HG02884 (cell line): ENCODE results near the gene ATM.

Source experiments
- ATAC-seq: cut with Tn5 transposase; IDR thresholded peaks from one replicate; pipeline ENCODE4 v1.9.1; 2021; ENCODE audit warnings: mild to moderate bottlenecking, moderate library complexity; ENCODE audit not compliant: unreplicated experiment

Gene ATM

DNA sequence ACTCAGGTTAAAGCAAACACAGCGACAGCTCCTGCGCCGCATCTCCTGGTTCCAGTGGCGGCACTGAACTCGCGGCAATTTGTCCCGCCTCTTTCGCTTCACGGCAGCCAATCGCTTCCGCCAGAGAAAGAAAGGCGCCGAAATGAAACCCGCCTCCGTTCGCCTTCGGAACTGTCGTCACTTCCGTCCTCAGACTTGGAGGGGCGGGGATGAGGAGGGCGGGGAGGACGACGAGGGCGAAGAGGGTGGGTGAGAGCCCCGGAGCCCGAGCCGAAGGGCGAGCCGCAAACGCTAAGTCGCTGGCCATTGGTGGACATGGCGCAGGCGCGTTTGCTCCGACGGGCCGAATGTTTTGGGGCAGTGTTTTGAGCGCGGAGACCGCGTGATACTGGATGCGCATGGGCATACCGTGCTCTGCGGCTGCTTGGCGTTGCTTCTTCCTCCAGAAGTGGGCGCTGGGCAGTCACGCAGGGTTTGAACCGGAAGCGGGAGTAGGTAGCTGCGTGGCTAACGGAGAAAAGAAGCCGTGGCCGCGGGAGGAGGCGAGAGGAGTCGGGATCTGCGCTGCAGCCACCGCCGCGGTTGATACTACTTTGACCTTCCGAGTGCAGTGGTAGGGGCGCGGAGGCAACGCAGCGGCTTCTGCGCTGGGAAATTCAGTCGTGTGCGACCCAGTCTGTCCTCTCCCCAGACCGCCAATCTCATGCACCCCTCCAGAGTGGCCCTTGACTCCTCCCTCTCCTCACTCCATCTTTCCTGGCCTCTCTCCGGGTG lies at the start of gene ATM, which contains the start of gene NPAT:
Gene ATM (plus strand): TSS at position 494 of the 774 bp plus-strand sequence. CDS start 4,558 bp downstream, outside the sequence.
Gene NPAT (minus strand): TSS at position 65 of the 774 bp plus-strand sequence. CDS start 102 bp downstream, outside the sequence.
- peak; percentile 60 for ATAC-seq

DNA sequence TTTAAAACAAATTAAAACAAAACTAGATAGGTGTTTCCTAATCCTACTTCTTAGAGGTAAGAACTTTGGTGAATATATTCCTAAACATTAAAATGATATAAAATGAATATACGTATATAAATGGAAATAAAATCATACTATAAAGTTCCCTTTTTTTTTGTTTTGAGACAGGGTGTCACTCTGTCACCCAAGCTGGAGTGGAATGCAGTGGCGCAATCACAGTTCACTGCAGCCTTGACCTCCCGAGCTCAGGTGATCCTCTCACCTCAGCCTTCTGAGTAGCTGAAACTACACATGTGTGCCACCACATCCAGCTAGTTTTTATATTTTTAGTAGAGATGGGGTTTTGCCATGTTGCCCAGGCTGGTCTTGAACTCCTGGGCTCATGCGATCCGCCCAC lies 45.3 kb upstream of the ATM start:
- no peak for ATAC-seq

GRCh38 chr11:108193725-108194124 lies 29.1 kb upstream of the ATM start:
- ATAC-seq, result no peak

DNA sequence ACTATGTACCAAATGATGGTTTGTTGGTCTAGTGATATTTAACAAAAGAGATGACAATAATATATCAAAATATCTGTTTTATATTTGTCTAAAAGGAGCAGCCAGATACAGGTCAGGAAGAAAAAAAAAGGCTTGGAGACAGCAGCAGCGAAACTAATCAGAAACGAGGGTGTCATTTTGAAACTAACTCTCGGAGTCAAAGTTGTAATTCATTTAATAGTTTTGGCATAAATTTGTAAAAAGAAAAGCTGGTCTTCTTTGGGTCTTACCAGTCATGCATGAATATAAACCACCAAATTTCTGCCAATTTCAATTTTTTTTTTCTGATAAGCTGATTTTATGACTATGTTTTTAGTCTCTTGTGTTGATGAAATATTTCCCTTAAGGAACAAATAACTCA lies 26.0 kb upstream of the ATM start:
- no peak for ATAC-seq

DNA sequence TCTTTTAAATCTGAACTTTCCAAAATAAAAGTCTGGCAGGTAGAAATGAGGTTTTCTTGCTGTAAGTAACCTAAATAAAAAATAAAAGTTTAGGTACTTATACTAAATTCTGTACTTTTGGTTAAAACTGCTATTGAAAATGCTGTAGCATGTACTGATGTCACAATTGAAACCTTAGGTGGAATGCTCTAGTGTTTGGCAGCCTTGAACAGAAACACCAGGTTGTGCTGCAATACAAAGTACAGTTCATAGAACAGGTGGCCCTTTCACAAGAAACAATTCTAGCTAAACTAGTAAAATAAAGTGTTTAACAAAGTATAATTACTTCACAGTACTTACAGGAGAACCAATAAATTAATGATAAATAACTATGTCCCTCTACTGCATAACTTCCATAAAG lies 25.5 kb upstream of the ATM start:
- no peak for ATAC-seq

- ATAC-seq, result no peak
Observed at GRCh38 chr11:108198833-108199232, 24.0 kb upstream of the ATM start.

- peak; percentile 85 for ATAC-seq
Observed at GRCh38 chr11:108199446-108200321, 23.2 kb upstream of the ATM start.

- no peak for ATAC-seq
Observed at GRCh38 chr11:108203075-108203474, 19.8 kb upstream of the ATM start.

DNA sequence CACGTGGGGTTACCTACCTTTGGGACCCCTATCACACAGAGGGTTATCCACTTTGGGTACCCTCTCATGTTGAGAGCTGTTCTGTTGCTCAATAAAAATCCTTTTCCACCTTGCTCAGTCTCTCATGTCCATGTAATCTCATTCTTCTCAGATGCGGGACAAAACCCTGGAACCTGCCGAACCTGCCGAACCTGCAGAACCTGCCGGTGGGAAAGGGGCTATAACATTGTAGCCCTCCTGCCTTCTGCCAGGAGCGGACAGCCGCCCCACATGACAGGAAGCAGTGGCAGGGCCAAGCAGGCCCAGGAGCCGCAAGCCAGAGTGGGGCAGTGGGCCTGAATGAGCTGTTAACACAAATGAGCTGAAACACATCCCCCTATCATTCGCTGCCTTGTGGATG lies 18.5 kb upstream of the ATM start:
- ATAC-seq, result no peak

DNA sequence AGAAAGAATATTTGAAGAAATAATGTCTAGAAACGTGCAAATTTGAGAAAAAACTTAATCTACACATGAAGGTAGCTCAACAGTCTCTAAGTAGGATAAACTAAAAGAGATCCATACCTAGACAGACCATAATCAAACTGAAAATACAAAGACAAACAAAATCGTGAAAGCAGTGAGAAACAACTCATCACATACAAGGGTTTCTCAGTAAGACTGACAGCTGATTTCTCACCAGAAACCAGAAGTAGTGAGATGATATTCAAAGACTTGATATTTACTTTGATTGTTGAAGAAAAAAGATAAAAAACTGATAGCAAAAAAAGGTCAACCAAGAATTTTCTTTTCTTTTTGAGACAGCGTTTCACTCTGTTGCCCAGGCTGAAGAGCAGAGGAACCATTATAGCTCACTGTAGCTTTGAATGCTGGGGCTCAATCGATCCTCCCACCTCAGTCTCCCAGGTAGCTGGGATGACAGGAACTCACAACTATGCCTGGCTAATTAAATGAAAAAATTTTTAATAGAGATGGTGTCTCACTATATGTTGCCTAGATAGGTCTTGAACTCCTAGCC lies 17.9 kb upstream of the ATM start:
- no peak for ATAC-seq

GRCh38 chr11:108206171-108206570 lies 16.7 kb upstream of the ATM start:
- ATAC-seq, result no peak

GRCh38 chr11:108206969-108207682 lies 15.7 kb upstream of the ATM start:
- ATAC-seq, result no peak

DNA sequence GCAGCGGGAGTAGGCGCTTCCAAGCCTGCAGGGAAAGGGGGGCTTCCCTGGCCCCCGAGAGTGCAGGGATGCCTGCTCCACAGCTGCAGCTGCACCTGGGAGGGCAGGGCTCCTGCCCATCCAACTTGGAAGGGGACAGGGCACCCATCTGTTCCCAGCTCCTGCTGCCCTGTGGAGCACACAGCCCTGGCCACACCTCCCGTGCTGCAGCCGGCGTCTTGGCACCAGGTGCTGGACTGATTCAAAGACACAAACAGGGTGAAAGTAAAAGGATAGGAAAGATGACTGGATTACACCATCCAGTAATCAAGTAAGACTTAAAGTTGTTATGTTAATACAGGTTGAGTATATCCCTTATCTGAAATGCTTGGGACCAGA lies 15.2 kb upstream of the ATM start:
- no peak for ATAC-seq

DNA sequence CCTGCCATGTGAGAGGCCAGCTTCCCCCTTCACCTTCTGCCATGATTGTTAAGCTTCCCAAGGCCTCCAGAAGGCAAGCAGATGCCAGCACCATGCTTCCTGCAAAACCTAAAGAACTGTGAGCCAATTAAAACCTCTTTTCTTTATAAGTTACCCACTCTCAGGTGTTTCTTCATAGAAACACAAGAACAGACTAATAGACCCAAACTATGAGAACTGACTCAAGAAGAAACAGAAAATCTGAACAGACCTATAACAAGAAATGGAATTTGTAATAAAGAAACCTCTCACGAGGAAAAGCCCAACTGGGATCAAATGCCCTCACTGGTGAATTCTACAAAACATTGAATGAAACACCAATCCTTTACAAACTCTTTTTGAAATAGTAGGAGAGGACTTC lies 12.4 kb upstream of the ATM start:
- ATAC-seq, result no peak

DNA sequence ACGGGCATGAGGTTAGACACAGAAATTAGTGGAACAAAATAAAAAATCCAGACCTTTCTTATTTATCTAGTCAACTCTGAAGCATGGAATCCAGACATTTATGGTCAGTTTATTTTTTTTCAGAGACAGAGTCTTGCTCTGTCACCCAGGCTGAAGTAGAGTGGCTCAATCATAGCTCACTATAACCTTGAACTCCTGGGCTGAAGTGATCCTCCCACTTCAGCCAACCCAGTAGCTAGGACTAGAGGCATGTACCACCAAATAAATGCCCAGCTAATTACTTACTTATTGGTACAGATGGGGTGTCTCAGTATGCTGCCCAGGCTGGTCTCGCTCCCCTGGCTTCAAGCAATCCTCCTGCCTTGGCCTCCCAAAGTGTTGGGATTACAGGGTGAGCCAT lies 9.1 kb upstream of the ATM start:
- no peak for ATAC-seq

GRCh38 chr11:108216988-108217387 lies 5.9 kb upstream of the ATM start:
- ATAC-seq, result no peak

DNA sequence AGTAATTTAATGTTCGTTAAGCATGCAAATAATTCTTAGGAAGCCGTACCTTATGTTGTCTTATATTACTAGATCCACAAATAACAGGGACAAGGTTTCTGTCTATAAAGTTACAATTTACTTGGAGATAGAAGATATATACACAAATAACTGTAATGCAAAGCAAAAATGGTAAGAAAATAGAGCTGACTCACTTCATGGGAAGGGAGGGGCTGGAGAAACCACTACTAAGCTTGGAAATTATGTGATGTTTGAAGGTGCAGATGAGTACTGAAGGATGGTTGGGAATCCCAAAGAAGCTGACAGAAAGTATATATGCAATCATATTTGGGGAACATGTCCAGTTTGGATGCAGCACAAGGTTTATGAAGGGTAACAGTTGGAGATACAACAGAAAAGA lies 4.4 kb upstream of the ATM start:
- ATAC-seq, result no peak

GRCh38 chr11:108218912-108219783 lies 3.7 kb upstream of the ATM start:
- no peak for ATAC-seq

- ATAC-seq, result no peak
Observed at GRCh38 chr11:108220721-108221336, 2.0 kb upstream of the ATM start.

GRCh38 chr11:108221371-108221770 lies 1.5 kb upstream of the ATM start:
- no peak for ATAC-seq
